Astrocyte of the cerebellum (primary cell): ENCODE results near the gene CDH16.

Experiments
- DNase-seq: peaks from one replicate; pipeline ENCODE4 v3.0.0-alpha.2; 2011; ENCODE audit warnings: low read depth
- H3K4me3 ChIP-seq: 2 replicates; pipeline ENCODE4 v1.5.1; 2011; ENCODE audit warnings: mild to moderate bottlenecking, low read depth, low read length, moderate library complexity
- in situ Hi-C: cut with HindIII; loops from 2 replicates; pipeline ENCODE4 v1.10.0; 2017; ENCODE audit warnings: low sequenced_read_pairs
- TF ChIP-seq, protein P1 (sequence below): IDR thresholded peaks from 2 replicates; pipeline ENCODE4 v1.5.1; 2012; ENCODE audit warnings: low read length, low read depth, moderate library complexity, mild to moderate bottlenecking; ENCODE audit errors: missing control alignments

CDH16 gene

GRCh38 chr16:66881964-66882508, 36.6 kb downstream of the CDH16 start:
- no peak for DNase-seq
- no peak overlapping the region for H3K4me3 ChIP-seq
- in situ Hi-C loops: no loop called here
- TF ChIP-seq, protein P1, sequence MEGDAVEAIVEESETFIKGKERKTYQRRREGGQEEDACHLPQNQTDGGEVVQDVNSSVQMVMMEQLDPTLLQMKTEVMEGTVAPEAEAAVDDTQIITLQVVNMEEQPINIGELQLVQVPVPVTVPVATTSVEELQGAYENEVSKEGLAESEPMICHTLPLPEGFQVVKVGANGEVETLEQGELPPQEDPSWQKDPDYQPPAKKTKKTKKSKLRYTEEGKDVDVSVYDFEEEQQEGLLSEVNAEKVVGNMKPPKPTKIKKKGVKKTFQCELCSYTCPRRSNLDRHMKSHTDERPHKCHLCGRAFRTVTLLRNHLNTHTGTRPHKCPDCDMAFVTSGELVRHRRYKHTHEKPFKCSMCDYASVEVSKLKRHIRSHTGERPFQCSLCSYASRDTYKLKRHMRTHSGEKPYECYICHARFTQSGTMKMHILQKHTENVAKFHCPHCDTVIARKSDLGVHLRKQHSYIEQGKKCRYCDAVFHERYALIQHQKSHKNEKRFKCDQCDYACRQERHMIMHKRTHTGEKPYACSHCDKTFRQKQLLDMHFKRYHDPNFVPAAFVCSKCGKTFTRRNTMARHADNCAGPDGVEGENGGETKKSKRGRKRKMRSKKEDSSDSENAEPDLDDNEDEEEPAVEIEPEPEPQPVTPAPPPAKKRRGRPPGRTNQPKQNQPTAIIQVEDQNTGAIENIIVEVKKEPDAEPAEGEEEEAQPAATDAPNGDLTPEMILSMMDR: no peak

- DNase-seq: no peak
- in situ Hi-C loops: no loop called here
- TF ChIP-seq, protein P1: no peak
- H3K4me3 ChIP-seq: peak overlapping the region; percentile 85
These were observed 37.1 kb downstream of the CDH16 start for GRCh38 chr16:66881560-66881959.

GRCh38 chr16:66881014-66881417, 37.7 kb downstream of the CDH16 start:
- no peak for DNase-seq
- in situ Hi-C loops: no loop called here
- H3K4me3 ChIP-seq: peak overlapping the region; percentile 85
- TF ChIP-seq, protein P1: no peak

- in situ Hi-C loops: no loop called here
- TF ChIP-seq, protein P1: no peak
These were observed 38.2 kb downstream of the CDH16 start, which contains the start of gene PDP2 for GRCh38 chr16:66880288-66881013. Gene PDP2 (plus strand): TSS chr16:66880515. CDS start chr16:66884285, 3,770 bp downstream.

DNA sequence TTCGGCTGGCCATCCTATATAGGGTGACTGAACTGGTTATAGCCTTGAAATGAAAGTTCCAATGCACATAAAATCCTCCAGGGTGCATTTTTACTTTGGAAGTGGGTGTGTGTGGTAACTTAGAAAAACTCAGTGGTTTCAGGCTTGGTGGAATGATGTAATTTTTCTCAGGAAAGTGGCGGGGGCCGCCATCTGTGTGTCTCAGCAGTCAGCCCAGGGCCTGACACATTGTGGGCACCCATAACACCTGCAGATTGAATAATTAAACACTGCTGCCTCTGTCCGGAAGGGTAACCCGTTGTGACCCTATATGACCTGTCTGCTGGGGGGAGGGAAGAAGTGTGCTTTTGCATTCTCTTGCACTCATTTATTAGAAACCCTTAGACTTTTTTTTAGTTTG, 40.6 kb downstream of the CDH16 start:
- DNase-seq: no peak
- TF ChIP-seq, protein P1: no peak
- no peak overlapping the region for H3K4me3 ChIP-seq
- in situ Hi-C loops: no loop called here

More at GRCh38 chr16:66880288-66881013, 38.2 kb downstream of the CDH16 start, which contains the start of gene PDP2:
- peak; percentile 82 for DNase-seq
- H3K4me3 ChIP-seq: peak within 1 kb of the TSS; percentile 85

- in situ Hi-C loops: no loop called here
These were observed 44.5 kb downstream of the CDH16 start for GRCh38 chr16:66874079-66874775.

More at GRCh38 chr16:66874079-66874775, 44.5 kb downstream of the CDH16 start:
- TF ChIP-seq, protein P1: no peak
- H3K4me3 ChIP-seq: no peak overlapping the region
- DNase-seq: no peak
